CD4-positive, alpha-beta T cell (primary cell): ENCODE results near the gene GOLGA6L25. TPM values are rescaled to one million over a fixed set of nuclear protein-coding genes. Genes with fewer than 3 reads are reported as not detected.

Experiments
- total RNA-seq, 174 experiments: library from RNA in 2 of 174; stranded (reverse) in 2 of 174; gene quantifications; one replicate each; pipeline ENCODE4 v1.2.3 and lab custom pipeline; 2021 to 2026

GOLGA6L25 gene
- total RNA-seq, 2 experiments from 2014 or later = not detected

Other genes starting within 250 kb of the GOLGA6L25 start
- 10 to 100 TPM; 36.0 to 36.5 TPM for gene HERC2, start 231.4 kb upstream of the GOLGA6L25 start, total RNA-seq
- gene GOLGA6L24, start 195.5 kb upstream of the GOLGA6L25 start, total RNA-seq = not detected
- gene GOLGA8F, start 174.9 kb upstream of the GOLGA6L25 start, total RNA-seq = not detected
- gene GOLGA8G, start 20.6 kb upstream of the GOLGA6L25 start, total RNA-seq = not detected
- gene GOLGA8M, start 158.9 kb downstream of the GOLGA6L25 start, total RNA-seq = 1 to 10 TPM; 1.9 to 2.8 TPM